K562 (cell line): ENCODE results near the gene CRADD. TPM values are rescaled to one million over a fixed set of nuclear protein-coding genes. Genes with fewer than 3 reads are reported as not detected.

Experiments used
- AFF1 ChIP-seq, 2 experiments: fragments of 450-650 bp; IDR thresholded peaks; 2 replicates each; pipeline ENCODE4 v1.6.1; 2018; ENCODE audit warnings: mild to moderate bottlenecking in 2 of 2, low read depth in 1 of 2; ENCODE audit not compliant: partially characterized antibody in 2 of 2
- MED1 ChIP-seq: sonication (generic); formaldehyde crosslinking; IDR thresholded peaks from 2 replicates; pipeline ENCODE4 v1.8.1; 2023; ENCODE audit warnings: missing genetic modification reagents, borderline replicate concordance
- MEF2D ChIP-seq: conservative IDR thresholded peaks from 2 replicates; pipeline ENCODE4 v1.6.1; 2016; ENCODE audit warnings: low read depth, missing genetic modification characterization, missing compliant biosample characterization
- RCOR1 ChIP-seq, 2 experiments: IDR thresholded peaks; 2 replicates each; pipeline ENCODE4 v1.6.1; 2012; ENCODE audit warnings: low read depth in 2 of 2, low read length in 2 of 2, borderline replicate concordance in 1 of 2, improper control_type of control experiment in 1 of 2
- ZBTB40 ChIP-seq, 2 experiments: fragments of 450-650 bp in 1 of 2; sonication (generic) in 1 of 2; formaldehyde crosslinking in 1 of 2; IDR thresholded peaks; 2 replicates each; pipeline versions ENCODE4 v1.7.1 to v1.9.0; 2016 to 2022; ENCODE audit warnings: inconsistent platforms in 1 of 2, mild to moderate bottlenecking in 1 of 2, missing genetic modification reagents in 1 of 2
- ZSCAN32 ChIP-seq: fragments of 450-650 bp; formaldehyde crosslinking; IDR thresholded peaks from 2 replicates; pipeline ENCODE4 v1.4.0; 2020; ENCODE audit warnings: mild to moderate bottlenecking, moderate library complexity
- polyA plus RNA-seq, 8 experiments: library from polyadenylated mRNA; depleted of rRNA in 4 of 8; stranded (reverse) in 5 of 8; unstranded in 3 of 8; fragments of >200 nt; fragmentation: Nextera tagmentation in 2 of 8; fragmentation: Illumina TruSeq in 1 of 8; extraction: Ambion mirVana in 2 of 8; extraction: Trizol in 1 of 8; gene quantifications; 2 replicates each; pipeline versions ENCODE4 v1.2.1 to v1.2.3, GENCODE V29; 2011 to 2014; ENCODE audit warnings: inconsistent platforms in 1 of 8, missing spikeins in 1 of 8
- total RNA-seq, 7 experiments: library from RNA; depleted of rRNA in 6 of 7; stranded (reverse); fragments of >200 nt in 6 of 7; fragmentation: Illumina TruSeq in 2 of 7; extraction: Trizol in 2 of 7; gene quantifications; 2 replicates each; pipeline versions ENCODE4 v1.2.1 to v1.2.3, GENCODE V29; 2011 to 2021; ENCODE audit warnings: low replicate concordance in 1 of 7

CRADD gene
- total and polyA plus RNA-seq, 9 of the 15 experiments (the other 6 are each of a cell fraction or from before 2014, with no cell fraction given), result 20.5 to 41.1 (median 25.9) TPM

DNA sequence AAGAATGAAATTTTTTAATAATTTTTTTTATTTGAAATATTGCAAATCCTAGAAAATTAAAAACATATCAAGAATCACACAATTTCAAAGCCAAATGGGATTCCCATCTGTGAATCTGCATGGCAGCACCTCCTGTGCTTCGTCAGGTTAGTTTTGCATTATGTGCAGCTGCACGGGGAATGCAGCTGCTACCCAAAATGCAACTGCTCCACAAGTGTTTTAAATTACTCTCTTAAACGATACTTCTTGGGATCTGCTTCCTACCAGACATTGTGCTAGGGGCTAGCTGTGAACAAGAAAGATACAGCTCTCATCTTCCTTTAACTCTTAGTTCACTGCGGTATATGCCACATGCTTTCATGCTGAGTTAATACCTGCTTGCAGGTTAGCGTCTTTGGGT lies 154.2 kb downstream of the CRADD start (continued):
- TF ChIP-seq ZBTB40 (IDR thresholded peaks at IDR 0.05), result no peak
- no peak for TF ChIP-seq ZBTB40 (CRISPR knock-in tag; IDR thresholded peaks at IDR 0.05)
- no peak for TF ChIP-seq MED1 (CRISPR knock-in tag)
- no peak for TF ChIP-seq RCOR1 (IDR thresholded peaks at IDR 0.05; ENCODE audit: borderline replicate concordance in 1 of 2, low read depth in 2 of 2, low read length in 2 of 2)
- no peak for TF ChIP-seq ZSCAN32 (CRISPR knock-in tag)
- TF ChIP-seq MEF2D (tag), result no peak
- no peak for TF ChIP-seq AFF1 (IDR thresholded peaks at IDR 0.05; ENCODE audit: low read depth in 1 of 2, partially characterized antibody in 2 of 2)
- TF ChIP-seq, all 486 proteins: peak for 0
